HG02970 (cell line): Measurements from ENCODE around the gene KRABD2.
"Not testable (repeated sequence)": the region's sequence is repeated elsewhere in the genome, so short reads cannot be mapped to it uniquely, and the experiment has no call there.

Source experiments
- ATAC-seq: cut with Tn5 transposase; IDR thresholded peaks from one replicate; pipeline ENCODE4 v1.9.1; 2021; ENCODE audit warnings: mild to moderate bottlenecking, moderate library complexity, moderate number of reproducible peaks; ENCODE audit not compliant: unreplicated experiment, low FRiP score

Gene KRABD2

GRCh38 chr17:8393470-8394231 is 17.1 kb upstream of the KRABD2 start:
- ATAC-seq: no peak

DNA sequence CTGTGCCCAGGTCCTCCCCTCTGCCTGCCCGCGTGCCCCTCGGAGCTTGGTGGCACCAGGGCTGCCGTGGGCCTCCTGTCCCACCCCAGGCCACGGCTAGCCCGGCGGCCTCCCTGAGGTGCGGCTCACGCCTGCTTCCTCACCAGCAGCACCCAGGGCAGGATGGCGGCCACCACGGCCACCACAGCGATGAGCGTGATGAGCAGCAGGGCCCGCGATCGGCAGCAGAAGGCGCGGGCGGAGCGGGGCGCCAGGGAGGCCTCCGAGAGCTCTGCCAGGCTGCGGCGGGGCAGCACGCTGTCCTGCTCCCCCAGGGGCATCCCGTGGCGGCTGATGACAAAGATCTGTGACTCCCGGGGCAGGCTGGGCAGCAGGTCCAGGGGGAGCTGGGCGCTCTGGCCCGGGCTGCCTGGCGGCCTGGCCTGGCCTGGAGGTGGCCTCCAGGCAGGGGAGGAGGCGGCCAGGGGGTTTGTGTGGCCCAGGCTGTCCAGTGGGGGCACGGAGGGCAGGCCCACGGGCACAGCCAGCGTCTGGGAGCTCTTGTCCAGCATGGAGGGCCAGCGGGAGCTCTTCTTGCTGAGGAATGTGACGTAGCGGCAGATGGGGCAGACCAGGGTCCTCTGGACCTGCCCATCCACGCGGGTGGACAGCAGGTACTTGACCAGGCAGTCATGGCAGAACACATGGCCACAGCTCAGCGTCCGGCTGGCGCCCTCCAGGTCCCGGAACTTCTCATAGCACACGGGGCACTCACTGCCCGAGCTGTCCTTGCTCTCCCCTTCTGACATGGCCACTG is 16.4 kb upstream of the KRABD2 start:
- ATAC-seq: no peak

- ATAC-seq: no peak
These were observed 15.8 kb upstream of the KRABD2 start for GRCh38 chr17:8392274-8392673.

GRCh38 chr17:8391711-8392110 is 15.2 kb upstream of the KRABD2 start:
- no peak for ATAC-seq

- ATAC-seq: no peak
These were observed 11.6 kb upstream of the KRABD2 start for GRCh38 chr17:8387914-8388651.

DNA sequence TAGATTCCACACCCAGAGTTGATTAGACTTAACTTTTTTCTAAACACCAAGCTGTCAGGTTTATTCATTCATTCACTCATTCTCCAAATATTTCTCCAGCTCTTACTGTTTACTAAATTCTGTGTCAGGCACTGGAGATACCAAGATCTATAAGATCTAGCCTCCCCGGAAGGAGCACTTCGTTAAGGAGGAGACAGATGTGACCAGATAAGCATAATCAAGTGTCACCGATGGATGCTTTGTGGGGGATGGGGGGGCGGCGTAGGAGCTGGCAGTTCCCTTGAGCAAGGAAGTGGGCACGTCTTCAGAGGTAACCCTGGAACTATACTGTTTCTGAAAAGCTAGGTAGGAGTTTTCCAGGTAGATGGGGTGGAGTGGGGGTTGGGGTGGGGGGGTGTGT is 10.3 kb upstream of the KRABD2 start:
- no peak for ATAC-seq

GRCh38 chr17:8384801-8385378 is 8.4 kb upstream of the KRABD2 start:
- no peak for ATAC-seq

GRCh38 chr17:8383143-8383822 is 6.8 kb upstream of the KRABD2 start, which contains the start of gene RPL26:
RPL26 (minus strand) TSS chr17:8383193; CDS start chr17:8382310, 883 bp downstream.
- ATAC-seq: peak; percentile 89

- no peak for ATAC-seq
These were observed 6.3 kb upstream of the KRABD2 start for GRCh38 chr17:8382880-8383142.

- no peak for ATAC-seq
These were observed 5.8 kb upstream of the KRABD2 start for GRCh38 chr17:8382052-8382879.

GRCh38 chr17:8380049-8380448 is 3.5 kb upstream of the KRABD2 start:
- ATAC-seq: no peak

DNA sequence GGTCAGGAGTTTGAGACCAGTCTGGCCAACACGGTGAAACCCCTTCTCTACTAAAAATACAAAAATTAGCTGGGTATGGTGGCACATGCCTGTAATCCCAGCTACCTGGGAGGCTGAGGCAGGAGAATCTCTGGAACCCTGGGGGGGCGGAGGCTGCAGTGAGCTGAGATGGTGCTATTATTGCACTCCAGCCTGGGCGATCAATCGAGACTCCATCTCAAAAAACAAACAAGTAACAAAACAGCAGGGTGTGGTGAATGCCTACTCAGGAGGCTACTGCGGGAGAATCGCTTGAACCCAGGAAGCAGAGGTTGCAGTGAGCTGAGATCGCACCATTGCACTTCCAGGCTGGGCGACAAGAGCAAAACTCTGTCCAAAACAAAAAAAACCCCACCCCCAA is 1.6 kb upstream of the KRABD2 start:
- ATAC-seq: not testable (repeated sequence)

- ATAC-seq: no peak
These were observed 918 bp upstream of the KRABD2 start for GRCh38 chr17:8377422-8377821.

DNA sequence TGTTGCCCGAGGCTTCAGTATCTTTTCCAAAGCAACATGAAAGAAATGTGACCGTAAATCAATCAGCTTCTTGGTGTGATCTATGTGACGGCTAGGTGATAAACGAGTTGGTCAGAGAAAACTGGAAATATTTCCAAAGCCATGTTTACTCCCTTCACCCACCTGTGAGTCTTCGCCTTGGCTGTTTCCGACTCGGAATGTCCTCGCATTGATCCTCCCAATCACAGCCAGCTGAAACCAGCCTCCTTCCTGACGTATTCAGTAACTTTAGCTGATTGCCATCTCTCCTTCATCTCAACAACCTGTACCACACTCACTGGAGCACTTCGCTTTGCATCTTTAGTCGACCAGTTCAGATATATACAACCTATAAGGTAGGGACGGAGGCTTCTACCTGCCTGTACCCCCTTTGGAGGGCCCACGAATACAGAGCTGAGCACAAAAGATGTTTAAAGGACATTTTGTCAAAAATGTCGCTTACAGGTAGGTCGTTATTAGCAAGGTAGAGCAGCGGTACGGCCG is 705 bp downstream of the KRABD2 start:
- no peak for ATAC-seq

DNA sequence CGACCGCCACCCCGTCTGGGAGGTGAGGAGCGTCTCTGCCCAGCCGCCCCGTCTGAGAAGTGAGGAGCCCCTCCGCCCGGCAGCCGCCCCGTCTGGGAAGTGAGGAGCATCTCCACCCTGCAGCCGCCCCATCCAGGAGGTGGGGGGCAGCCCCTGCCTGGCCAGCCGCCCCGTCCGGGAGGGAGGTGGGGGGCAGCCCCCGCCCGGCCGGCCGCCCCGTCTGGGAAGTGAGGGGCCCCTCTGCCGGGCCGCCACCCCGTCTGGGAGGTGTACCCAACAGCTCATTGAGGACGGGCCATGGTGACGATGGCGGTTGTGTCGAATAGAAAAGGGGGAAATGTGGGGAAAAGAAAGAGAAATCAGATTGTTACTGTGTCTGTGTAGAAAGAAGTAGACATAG is 2.6 kb downstream of the KRABD2 start:
- ATAC-seq: not testable (repeated sequence)

DNA sequence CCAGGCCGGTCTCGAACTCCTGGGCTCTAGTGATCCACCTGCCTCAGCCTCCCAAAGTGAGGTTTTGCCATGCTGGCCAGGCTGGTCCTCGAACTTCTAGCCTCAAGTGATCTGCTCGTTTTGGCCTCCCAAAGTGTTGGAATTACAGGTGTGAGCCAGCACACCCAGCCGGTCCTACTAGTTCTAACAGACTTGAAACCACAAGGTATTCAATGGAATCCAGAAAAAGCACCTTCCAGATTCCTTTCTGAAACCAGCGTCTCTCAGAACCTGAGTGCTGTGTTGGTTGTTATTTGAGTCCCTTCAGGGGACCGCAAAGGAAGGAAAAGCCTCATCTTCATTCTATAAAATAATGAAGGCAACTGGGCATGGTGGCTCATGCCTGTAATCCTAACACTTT is 4.1 kb downstream of the KRABD2 start:
- ATAC-seq: no peak

DNA sequence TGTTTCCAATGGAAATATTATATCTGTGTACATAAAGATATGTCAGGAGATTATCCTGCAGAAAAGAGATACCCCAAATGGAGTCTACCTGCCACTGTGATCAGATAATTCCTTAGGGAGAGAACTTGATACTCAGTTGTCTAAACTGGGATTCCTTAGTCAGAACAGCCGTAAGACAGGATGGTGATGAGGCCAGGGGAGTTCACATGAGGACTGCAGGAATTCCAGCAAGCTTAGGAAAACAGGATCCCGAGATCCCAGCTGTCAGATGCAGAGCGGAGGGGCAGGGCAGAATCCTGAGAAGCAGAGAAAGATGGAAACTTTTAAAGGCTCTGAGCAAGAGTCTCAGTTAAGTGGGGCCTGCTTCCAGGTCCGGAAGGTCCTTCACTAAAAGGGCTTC is 4.7 kb downstream of the KRABD2 start:
- ATAC-seq: no peak

DNA sequence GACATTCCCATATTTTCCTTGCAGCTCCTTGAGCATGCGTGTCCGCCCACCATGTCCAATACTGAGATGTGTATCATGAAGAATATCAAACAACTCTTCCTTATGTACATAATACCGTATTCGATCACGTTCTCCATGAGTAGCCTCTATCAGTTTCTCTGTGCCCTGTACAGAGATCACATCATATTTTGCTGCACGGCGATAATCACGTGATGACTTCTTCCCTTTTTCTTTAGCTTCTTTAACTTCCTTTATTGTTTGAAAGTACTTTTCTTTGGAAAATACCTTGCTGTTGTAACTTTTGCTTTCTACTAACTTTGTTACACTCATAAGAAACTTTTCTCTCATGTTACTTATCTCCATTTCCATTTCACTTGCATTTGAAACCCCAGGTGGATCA is 6.6 kb downstream of the KRABD2 start:
- ATAC-seq: no peak

DNA sequence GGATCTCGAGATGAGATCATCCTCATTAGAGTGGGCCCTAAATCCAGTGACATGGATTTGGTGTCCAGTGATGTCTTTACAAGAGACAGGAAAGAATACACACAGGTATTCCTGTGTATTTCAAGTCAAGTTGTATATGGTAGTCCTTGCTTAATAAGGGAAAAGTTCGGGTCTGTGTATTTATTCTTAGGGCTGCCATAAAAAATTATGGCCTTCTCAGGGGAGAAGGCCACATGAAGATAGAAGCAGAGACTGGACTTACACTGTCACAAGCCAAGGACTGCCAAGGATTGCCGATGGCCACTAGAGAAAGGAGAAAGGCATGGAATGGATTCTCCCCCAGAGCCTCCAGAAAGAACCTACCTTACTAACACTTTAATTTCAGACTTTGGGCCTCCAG is 8.3 kb downstream of the KRABD2 start:
- no peak for ATAC-seq
